ENCODE measurements around the gene MSLN. TPM values are rescaled to one million over a fixed set of nuclear protein-coding genes. Genes with fewer than 3 reads are reported as not detected.
A peak's percentile ranks its signal among the peaks of the same experiment; 100 is the strongest.

MSLN gene
- total and polyA plus RNA-seq, 2 of the 13 experiments (the other 11 are each of a cell fraction or from before 2014, with no cell fraction given): 2.0 to 2.3 TPM

DNA sequence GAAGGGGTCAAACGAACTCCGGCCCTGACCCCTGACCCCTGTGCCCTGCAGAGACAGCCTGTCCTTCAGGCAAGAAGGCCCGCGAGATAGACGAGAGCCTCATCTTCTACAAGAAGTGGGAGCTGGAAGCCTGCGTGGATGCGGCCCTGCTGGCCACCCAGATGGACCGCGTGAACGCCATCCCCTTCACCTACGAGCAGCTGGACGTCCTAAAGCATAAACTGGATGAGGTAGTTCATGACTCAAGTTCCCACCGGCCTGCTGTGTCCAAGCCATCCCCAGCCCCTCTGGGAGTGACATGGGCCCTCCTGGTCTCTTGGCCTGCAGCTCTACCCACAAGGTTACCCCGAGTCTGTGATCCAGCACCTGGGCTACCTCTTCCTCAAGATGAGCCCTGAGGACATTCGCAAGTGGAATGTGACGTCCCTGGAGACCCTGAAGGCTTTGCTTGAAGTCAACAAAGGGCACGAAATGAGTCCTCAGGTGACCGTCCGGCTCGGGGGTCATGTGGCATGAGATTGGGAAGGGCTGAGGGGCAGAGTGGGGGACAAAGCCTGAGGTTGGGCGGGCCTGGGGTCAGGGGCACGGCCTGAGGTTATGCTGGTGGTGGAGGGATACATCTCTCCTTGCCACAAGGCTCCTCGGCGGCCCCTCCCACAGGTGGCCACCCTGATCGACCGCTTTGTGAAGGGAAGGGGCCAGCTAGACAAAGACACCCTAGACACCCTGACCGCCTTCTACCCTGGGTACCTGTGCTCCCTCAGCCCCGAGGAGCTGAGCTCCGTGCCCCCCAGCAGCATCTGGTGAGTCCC, 5.7 kb downstream of the MSLN start:
- TF ChIP-seq MIER2 (CRISPR knock-in tag; IDR thresholded peaks at IDR 0.05) (no peak), MAFF (IDR thresholded peaks at IDR 0.05; ENCODE audit: low read depth, low read length) (no peak), ZNF121 (CRISPR knock-in tag; IDR thresholded peaks at IDR 0.05) (no peak), SMAD9 (CRISPR knock-in tag; IDR thresholded peaks at IDR 0.05) (no peak), ZNF761 (CRISPR knock-in tag; conservative IDR thresholded peaks at IDR 0.05) (no peak)
- ATAC-seq (no peak), DNase-seq (ENCODE audit: low spot score) (no peak), FAIRE-seq (no peak)
- no TSS peak for BruUV-seq (replicated peaks)
- WGBS (ENCODE audit: low lambda C conversion rate): 58% methylated on average over 18 of the region's 29 CpGs
- no peak overlapping the region for H2AFZ ChIP-seq (ENCODE audit: low read length)
- in situ Hi-C loops (cut with HindIII; ENCODE audit: extremely low pct_ligation_motif_present, low pct_unique_long_range_greater_than_20kb) (no loop called here), intact Hi-C loops (cut with micrococcal nuclease; ENCODE audit: unreplicated experiment) (no loop called here)
- no peak overlapping the region for H3K4me3 ChIP-seq (replicated peaks in 1 of 3; ENCODE audit: insufficient read depth in 1 of 3, low read depth in 2 of 3, low read length in 3 of 3)
- no peaks in the 10 kb centered on the region for H3K36me3 ChIP-seq (replicated peaks in 1 of 2; ENCODE audit: control insufficient read depth in 1 of 2, insufficient read depth in 2 of 2, low read length in 2 of 2)
- H4K20me1 ChIP-seq (ENCODE audit: insufficient read depth, low read length): no peaks in the 10 kb centered on the region
- ChIA-PET CTCF (ENCODE audit: low intra/inter-chr PET ratio, low total read pairs) (no interaction called here), POLR2A (no interaction called here)
- no peaks in the 10 kb centered on the region for H3K9me3 ChIP-seq (ENCODE audit: low read length)
- H3K27ac ChIP-seq (ENCODE audit: extremely low read length, insufficient read depth, low read length): no peak overlapping the region
- no peaks in the 10 kb centered on the region for H3K79me2 ChIP-seq (ENCODE audit: insufficient read depth, low read length)
- peaks cover 14% of the 10 kb centered on the region for H3K4me1 ChIP-seq (ENCODE audit: insufficient read depth, low read length)
- H3K27me3 ChIP-seq (ENCODE audit: control insufficient read depth in 1 of 2, insufficient read depth in 2 of 2, low read length in 2 of 2): peaks cover 0 to 2% of the 10 kb centered on the region in 2 experiments; a peak in 2 of 5 replicates
- no peak overlapping the region for H3K4me2 ChIP-seq (ENCODE audit: low read depth, low read length)
- H3K9ac ChIP-seq (ENCODE audit: insufficient read depth, low read depth, low read length): no peak overlapping the region

DNA sequence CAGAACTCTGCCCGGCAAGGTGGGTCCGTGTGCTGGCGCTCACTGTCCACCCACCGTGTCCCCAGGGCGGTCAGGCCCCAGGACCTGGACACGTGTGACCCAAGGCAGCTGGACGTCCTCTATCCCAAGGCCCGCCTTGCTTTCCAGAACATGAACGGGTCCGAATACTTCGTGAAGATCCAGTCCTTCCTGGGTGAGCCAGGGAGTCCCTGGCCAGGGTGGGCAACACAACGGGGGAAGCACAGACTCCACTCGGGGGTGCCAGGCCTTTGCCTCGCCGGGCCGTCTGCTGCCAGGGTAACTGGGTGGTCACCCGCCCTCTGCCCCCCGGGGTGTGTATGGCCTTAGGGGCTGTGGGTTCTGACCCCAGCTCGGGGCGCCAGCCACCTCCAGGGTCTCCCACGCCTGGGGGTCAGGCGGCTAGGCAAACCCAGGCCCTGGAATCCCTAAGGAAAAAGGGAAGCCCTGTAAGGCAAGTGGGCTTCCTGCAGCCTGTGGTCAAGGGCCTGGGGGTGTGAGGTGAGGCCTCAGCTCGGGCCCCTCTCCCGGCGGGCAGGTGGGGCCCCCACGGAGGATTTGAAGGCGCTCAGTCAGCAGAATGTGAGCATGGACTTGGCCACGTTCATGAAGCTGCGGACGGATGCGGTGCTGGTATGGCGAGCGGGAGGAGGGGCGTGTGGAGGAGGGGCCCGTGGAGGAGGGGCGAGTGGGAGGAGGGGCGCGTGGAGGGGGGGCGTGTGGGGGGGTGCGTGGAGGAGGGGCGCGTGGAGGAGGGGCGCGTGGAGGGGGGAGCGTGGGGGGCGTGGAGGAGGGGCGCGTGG, 6.5 kb downstream of the MSLN start:
- Histone ChIP-seq H3K79me2 (ENCODE audit: insufficient read depth, low read length) (no peaks in the 10 kb centered on the region), H3K4me2 (ENCODE audit: low read depth, low read length) (no peak overlapping the region), H2AFZ (ENCODE audit: low read length) (no peak overlapping the region), H3K36me3 (replicated peaks in 1 of 2; ENCODE audit: control insufficient read depth in 1 of 2, insufficient read depth in 2 of 2, low read length in 2 of 2) (no peaks in the 10 kb centered on the region), H3K27me3 (ENCODE audit: control insufficient read depth in 1 of 2, insufficient read depth in 2 of 2, low read length in 2 of 2) (peaks cover 0 to 2% of the 10 kb centered on the region in 2 experiments; a peak in 2 of 5 replicates), H3K27ac (ENCODE audit: extremely low read length, insufficient read depth, low read length) (no peak overlapping the region), H3K4me3 (replicated peaks in 1 of 3; ENCODE audit: insufficient read depth in 1 of 3, low read depth in 2 of 3, low read length in 3 of 3) (no peak overlapping the region), H3K9ac (ENCODE audit: insufficient read depth, low read depth, low read length) (no peak overlapping the region), H3K9me3 (ENCODE audit: low read length) (no peaks in the 10 kb centered on the region), H4K20me1 (ENCODE audit: insufficient read depth, low read length) (no peaks in the 10 kb centered on the region), H3K4me1 (ENCODE audit: insufficient read depth, low read length) (peaks cover 6% of the 10 kb centered on the region)
- TF ChIP-seq NFIB (CRISPR knock-in tag; IDR thresholded peaks at IDR 0.05; ENCODE audit: borderline replicate concordance): no peak
- TF ChIP-seq MAFK (conservative IDR thresholded peaks at IDR 0.05 in 1 of 2, IDR thresholded peaks at IDR 0.05 in 1 of 2; ENCODE audit: low read length in 2 of 2): peak; percentile 63 to 72
- no peak for TF ChIP-seq EEA1 (CRISPR knock-in tag; IDR thresholded peaks at IDR 0.05; ENCODE audit: borderline replicate concordance)
- no peak for TF ChIP-seq CBX5 (CRISPR knock-in tag; IDR thresholded peaks at IDR 0.05; ENCODE audit: borderline replicate concordance)
- no peak for TF ChIP-seq GZF1 (CRISPR knock-in tag; IDR thresholded peaks at IDR 0.05)
- TF ChIP-seq ZNF780A (CRISPR knock-in tag; IDR thresholded peaks at IDR 0.05): no peak
- TF ChIP-seq TMF1 (CRISPR knock-in tag; IDR thresholded peaks at IDR 0.05; ENCODE audit: low read depth): no peak
- TF ChIP-seq MAFF (IDR thresholded peaks at IDR 0.05; ENCODE audit: low read depth, low read length): peak; percentile 45; the same call in 1 of the 2 replicates
- no peak for DNase-seq (ENCODE audit: low spot score)
- no peak for FAIRE-seq
- ChIA-PET POLR2A (no interaction called here), CTCF (ENCODE audit: low intra/inter-chr PET ratio, low total read pairs) (no interaction called here)
- no TSS peak for BruUV-seq (replicated peaks)
- WGBS (ENCODE audit: low lambda C conversion rate): 61% methylated on average over 36 of the region's 48 CpGs
- no peak for ATAC-seq
- in situ Hi-C loops (cut with HindIII; ENCODE audit: extremely low pct_ligation_motif_present, low pct_unique_long_range_greater_than_20kb): no loop called here
- intact Hi-C loops (cut with micrococcal nuclease; ENCODE audit: unreplicated experiment): no loop called here

Measured in HepG2 (cell line).